ENCODE measurements around the gene SNX6. TPM values are rescaled to one million over a fixed set of nuclear protein-coding genes. Genes with fewer than 3 reads are reported as not detected.
A peak's percentile ranks its signal among the peaks of the same experiment; 100 is the strongest.
"Not testable (repeated sequence)": the region's sequence is repeated elsewhere in the genome, so short reads cannot be mapped to it uniquely, and the experiment has no call there.

Gene SNX6
- total and polyA plus RNA-seq, 12 donors = 16.6 to 205 (median 83.7) TPM

GRCh38 chr14:34650786-34651584 is 21.0 kb upstream of the SNX6 start:
- no peaks in the 10 kb centered on the region for H3K36me3 ChIP-seq (replicated peaks in 1 of 2)
- 26 to 47% (median 33%) methylated on average over 4 of the region's 4 CpGs for WGBS, 4 donors
- peak overlapping the region in 2 of 5 donors; percentile 50 to 83 for H3K27ac ChIP-seq
- no peaks in the 10 kb centered on the region for H3K9me3 ChIP-seq (replicated peaks in 1 of 3)
- H3K4me1 ChIP-seq (replicated peaks in 1 of 2) = no peaks in the 10 kb centered on the region
- TF ChIP-seq CTCF (IDR thresholded peaks at IDR 0.05) (no peak), POLR2A (IDR thresholded peaks at IDR 0.05) (no peak)
- peak in 5 of 7 donors; percentile 26 to 68 (median 51) for DNase-seq
- no peak overlapping the region for H3K4me3 ChIP-seq
- no peaks in the 10 kb centered on the region for H3K27me3 ChIP-seq
- intact Hi-C loops (cut with DNase I) = no loop called here

- DNase-seq; H3K9me3 ChIP-seq (replicated peaks in 1 of 3); H3K36me3 ChIP-seq (replicated peaks in 1 of 2); H3K27me3 ChIP-seq; H3K4me1 ChIP-seq (replicated peaks in 1 of 2); intact Hi-C loops (cut with DNase I); H3K4me3 ChIP-seq: not testable (repeated sequence)
- 89 to 94% (median 92%) methylated on average over 2 of the region's 2 CpGs for WGBS, 4 donors
- H3K27ac ChIP-seq = peak overlapping the region in 2 of 5 donors; percentile 50 to 83
Observed at GRCh38 chr14:34650006-34650405, 20.1 kb upstream of the SNX6 start.

DNA sequence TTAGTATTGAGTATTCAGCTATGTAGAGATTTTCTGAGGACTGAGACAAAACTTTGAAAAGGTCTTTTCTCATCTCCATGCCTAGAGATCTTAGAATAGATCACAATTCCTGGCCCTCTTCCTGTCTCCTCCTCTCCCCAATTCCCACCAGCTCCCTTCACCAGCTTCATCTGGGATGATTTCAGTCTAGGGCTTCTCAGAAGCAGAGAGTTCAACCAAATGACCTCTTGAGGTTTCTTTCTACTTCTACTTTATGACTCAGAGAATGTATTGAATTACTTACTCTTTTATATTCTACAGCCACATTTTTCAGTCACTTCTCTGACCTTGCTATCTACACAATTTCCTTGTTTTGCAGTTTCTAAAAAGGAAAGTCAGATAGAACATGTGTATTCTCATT is 19.4 kb upstream of the SNX6 start:
- Histone ChIP-seq H3K27ac (no peak overlapping the region), H3K4me1 (replicated peaks in 1 of 2) (no peaks in the 10 kb centered on the region), H3K4me3 (no peak overlapping the region), H3K27me3 (no peaks in the 10 kb centered on the region), H3K36me3 (replicated peaks in 1 of 2) (no peaks in the 10 kb centered on the region), H3K9me3 (replicated peaks in 1 of 3) (no peaks in the 10 kb centered on the region)
- TF ChIP-seq POLR2A (IDR thresholded peaks at IDR 0.05) = no peak
- no peak for TF ChIP-seq CTCF (IDR thresholded peaks at IDR 0.05)
- intact Hi-C loops (cut with DNase I) = no loop called here
- no peak for DNase-seq

- no peaks in the 10 kb centered on the region for H3K9me3 ChIP-seq (replicated peaks in 1 of 3)
- WGBS, 4 donors = 81 to 85% (median 83%) methylated on average over 10 of the region's 10 CpGs
- H3K27ac ChIP-seq = peak overlapping the region in 1 of 5 donors; percentile 22
- TF ChIP-seq CTCF (IDR thresholded peaks at IDR 0.05) = no peak
- TF ChIP-seq POLR2A (IDR thresholded peaks at IDR 0.05) = no peak
- intact Hi-C loops (cut with DNase I) = no loop called here
- no peaks in the 10 kb centered on the region for H3K27me3 ChIP-seq
- no peak for DNase-seq
- no peak overlapping the region for H3K4me3 ChIP-seq
- no peaks in the 10 kb centered on the region for H3K36me3 ChIP-seq (replicated peaks in 1 of 2)
- peaks cover 0 to 3% of the 10 kb centered on the region in 2 donors for H3K4me1 ChIP-seq (replicated peaks in 1 of 2)
Observed at GRCh38 chr14:34646570-34647255, 16.8 kb upstream of the SNX6 start.

Data from adrenal gland (tissue), 12 donors.